ENCODE measurements around the gene SYT5. TPM values are rescaled to one million over a fixed set of nuclear protein-coding genes. Genes with fewer than 3 reads are reported as not detected.

SYT5 gene
- total and polyA plus RNA-seq, 2 of the 8 experiments (the other 6 are each of a cell fraction or from before 2014, with no cell fraction given), result 0.35 to 0.67 TPM

- TF ChIP-seq ASH2L (IDR thresholded peaks at IDR 0.05; ENCODE audit: low read length), result peak; percentile 36
- no peak for TF ChIP-seq NANOG (IDR thresholded peaks at IDR 0.05; ENCODE audit: insufficient read depth, low read depth, low read length, poor library complexity, severe bottlenecking)
- peak; percentile 83 for TF ChIP-seq KDM4A (IDR thresholded peaks at IDR 0.05; ENCODE audit: low read depth, low read length, severe bottlenecking)
- TF ChIP-seq CBX8 (IDR thresholded peaks at IDR 0.05; ENCODE audit: borderline replicate concordance, low read depth, low read length), result no peak
Observed at GRCh38 chr19:55160986-55161365, 19.1 kb downstream of the SYT5 start (continued).

All from H1 (cell line).